Astrocyte (in vitro differentiated cells and primary cell): ENCODE measurements around the gene CDH8.

Experiments used
- CTCF ChIP-seq: IDR thresholded peaks from 2 replicates; pipeline ENCODE4 v1.5.1; 2011; ENCODE audit warnings: low read depth, mild to moderate bottlenecking, inconsistent platforms, low read length, moderate library complexity; ENCODE audit not compliant: insufficient read depth
- EZH2 ChIP-seq: IDR thresholded peaks from 2 replicates; pipeline ENCODE4 v1.6.1; 2012; ENCODE audit warnings: mild to moderate bottlenecking, low read length, inconsistent platforms; ENCODE audit not compliant: insufficient read depth

- TF ChIP-seq EZH2 (no peak), CTCF (no peak)
Measured at GRCh38 chr16:62050793-62051192, 14.6 kb upstream of the CDH8 start.
